Astrocyte of the cerebellum (primary cell): ENCODE data around the gene PNLIPRP3.

ENCODE experiments used
- DNase-seq: peaks from one replicate; pipeline ENCODE4 v3.0.0-alpha.2; 2011; ENCODE audit warnings: low read depth
- H3K4me3 ChIP-seq: 2 replicates; pipeline ENCODE4 v1.5.1; 2011; ENCODE audit warnings: mild to moderate bottlenecking, low read depth, low read length, moderate library complexity
- CTCF ChIP-seq: IDR thresholded peaks from 2 replicates; pipeline ENCODE4 v1.5.1; 2012; ENCODE audit warnings: low read length, low read depth, moderate library complexity, mild to moderate bottlenecking; ENCODE audit errors: missing control alignments
- in situ Hi-C: cut with HindIII; loops from 2 replicates; pipeline ENCODE4 v1.10.0; 2017; ENCODE audit warnings: low sequenced_read_pairs

Gene PNLIPRP3

GRCh38 chr10:116444527-116445142 is 17.0 kb downstream of the PNLIPRP3 start:
- DNase-seq, result peak; percentile 8
- peak; percentile 84 for TF ChIP-seq CTCF
- no peak overlapping the region for H3K4me3 ChIP-seq
- in situ Hi-C loops, result no loop called here

GRCh38 chr10:116450861-116451260 is 23.2 kb downstream of the PNLIPRP3 start:
- no peak for DNase-seq
- H3K4me3 ChIP-seq, result no peak overlapping the region
- in situ Hi-C loops, result no loop called here
- TF ChIP-seq CTCF, result no peak

- TF ChIP-seq CTCF, result no peak
- H3K4me3 ChIP-seq, result no peak overlapping the region
- DNase-seq, result no peak
- in situ Hi-C loops, result no loop called here
These were observed 24.2 kb downstream of the PNLIPRP3 start for GRCh38 chr10:116451711-116452337.

- H3K4me3 ChIP-seq, result no peak overlapping the region
- no peak for DNase-seq
- TF ChIP-seq CTCF, result no peak
- in situ Hi-C loops, result no loop called here
These were observed 24.7 kb downstream of the PNLIPRP3 start for GRCh38 chr10:116452338-116452720.

- TF ChIP-seq CTCF, result no peak
- no peak overlapping the region for H3K4me3 ChIP-seq
- in situ Hi-C loops, result no loop called here
- DNase-seq, result no peak
These were observed 29.8 kb downstream of the PNLIPRP3 start for GRCh38 chr10:116457488-116457887.

- in situ Hi-C loops, result no loop called here
- TF ChIP-seq CTCF, result no peak
- DNase-seq, result no peak
- H3K4me3 ChIP-seq, result no peak overlapping the region
These were observed 32.6 kb downstream of the PNLIPRP3 start for GRCh38 chr10:116460219-116460618.

- in situ Hi-C loops, result no loop called here
- no peak for TF ChIP-seq CTCF
- DNase-seq, result no peak
- H3K4me3 ChIP-seq, result no peak overlapping the region
These were observed 34.0 kb downstream of the PNLIPRP3 start for GRCh38 chr10:116461680-116462079.
